Panc1 (cell line): ENCODE measurements around the gene RYR3. TPM values are rescaled to one million over a fixed set of nuclear protein-coding genes. Genes with fewer than 3 reads are reported as not detected.

Experiments used
- ATAC-seq: fragments of 200-7000 bp; cut with Tn5 transposase; 2 replicates; pipeline ENCODE4 v1.9.1; 2020; ENCODE audit warnings: mild to moderate bottlenecking, moderate library complexity
- BruUV-seq: library from RNA; stranded (reverse); fragments of 400-500 nt; replicated peaks from 2 replicates; lab custom pipeline; 2021; lab: Mats Ljungman, UMichigan
- CTCF ChIA-PET: fragments of 300-600 bp; sonication (Branson Sonifier 250); formaldehyde crosslinking; loops from one replicate; lab custom pipeline; 2022; ENCODE audit warnings: antibody characterized with exemption; lab: Charles Lee
- POLR2A ChIA-PET: fragments of 300-600 bp; sonication (Branson Sonifier 250); formaldehyde crosslinking; loops from one replicate; lab custom pipeline; 2022; ENCODE audit warnings: antibody characterized with exemption; lab: Charles Lee
- DNase-seq: peaks from one replicate; pipeline ENCODE4 v3.0.0-alpha.2; 2010; ENCODE audit warnings: low read depth, low spot score
- H3K27ac ChIP-seq: 2 replicates; pipeline ENCODE4 v1.5.1; 2011; ENCODE audit warnings: mild to moderate bottlenecking, low read length, inconsistent platforms
- H3K27me3 ChIP-seq: fragments of 200-500 bp; sonication (Bioruptor generic); 2 replicates; pipeline ENCODE4 v1.6.0; 2014; ENCODE audit warnings: low read length, inconsistent platforms; ENCODE audit not compliant: control insufficient read depth, insufficient read depth
- H3K36me3 ChIP-seq: fragments of 200-500 bp; sonication (Bioruptor generic); 2 replicates; pipeline ENCODE4 v1.5.1; 2014; ENCODE audit warnings: inconsistent platforms, mild to moderate bottlenecking, low read length, moderate library complexity; ENCODE audit not compliant: control insufficient read depth, insufficient read depth
- H3K4me1 ChIP-seq: 2 replicates; pipeline ENCODE4 v1.5.1; 2011; ENCODE audit warnings: inconsistent platforms, mild to moderate bottlenecking, low read length, moderate library complexity; ENCODE audit not compliant: control insufficient read depth, insufficient read depth
- H3K4me3 ChIP-seq, 2 experiments: 2 replicates each; pipeline ENCODE4 v1.5.1; 2011 to 2012; ENCODE audit warnings: low read depth in 2 of 2, low read length in 2 of 2, mild to moderate bottlenecking in 2 of 2, inconsistent platforms in 1 of 2, moderate library complexity in 1 of 2
- H3K9me3 ChIP-seq: fragments of 200-500 bp; sonication (Bioruptor generic); 2 replicates; pipeline ENCODE4 v1.5.1; 2014; ENCODE audit warnings: low read depth, mild to moderate bottlenecking, inconsistent platforms, low read length, moderate library complexity; ENCODE audit not compliant: control insufficient read depth, insufficient read depth
- POLR2AphosphoS5 ChIP-seq: IDR thresholded peaks from 2 replicates; pipeline ENCODE4 v1.6.1; 2012; ENCODE audit warnings: mild to moderate bottlenecking, low read depth, low read length, moderate library complexity
- SIN3A ChIP-seq: IDR thresholded peaks from 2 replicates; pipeline ENCODE4 v1.6.1; 2012; ENCODE audit warnings: low read depth, mild to moderate bottlenecking, low read length, moderate library complexity, borderline replicate concordance; ENCODE audit not compliant: insufficient read depth
- TCF7L2 ChIP-seq: IDR thresholded peaks from 2 replicates; pipeline ENCODE4 v1.6.1; 2011; ENCODE audit warnings: mild to moderate bottlenecking, low read depth, low read length, inconsistent platforms
- in situ Hi-C: cut with HindIII; loops from 2 replicates; pipeline ENCODE4 v1.10.0; 2016; ENCODE audit warnings: low sequenced_read_pairs, low pct_unique_long_range_greater_than_20kb
- intact Hi-C: fragments of 100-400 bp; cut with micrococcal nuclease; formaldehyde crosslinking; loops from one replicate; pipeline ENCODE4 v1.10.0; 2022; ENCODE audit not compliant: unreplicated experiment
- total RNA-seq: library from RNA; stranded (reverse); gene quantifications from one replicate; pipeline ENCODE4 v1.2.1, GENCODE V29; 2021; ENCODE audit not compliant: unreplicated experiment
- TF ChIP-seq, protein P1 (sequence below): fragments of 450-650 bp; IDR thresholded peaks from 2 replicates; pipeline ENCODE4 v1.5.1; 2017; ENCODE audit warnings: mild to moderate bottlenecking
- TF ChIP-seq, protein P2 (sequence below), 2 experiments: IDR thresholded peaks; 2 replicates each; pipeline ENCODE4 v1.6.1; 2011 to 2012; ENCODE audit warnings: low read depth in 2 of 2, control low read depth in 1 of 2, low read length in 1 of 2, mild to moderate bottlenecking in 1 of 2, moderate library complexity in 1 of 2; ENCODE audit not compliant: insufficient read depth in 1 of 2

The RYR3 gene
- total RNA-seq, 1 experiment from 2014 or later: not detected

DNA sequence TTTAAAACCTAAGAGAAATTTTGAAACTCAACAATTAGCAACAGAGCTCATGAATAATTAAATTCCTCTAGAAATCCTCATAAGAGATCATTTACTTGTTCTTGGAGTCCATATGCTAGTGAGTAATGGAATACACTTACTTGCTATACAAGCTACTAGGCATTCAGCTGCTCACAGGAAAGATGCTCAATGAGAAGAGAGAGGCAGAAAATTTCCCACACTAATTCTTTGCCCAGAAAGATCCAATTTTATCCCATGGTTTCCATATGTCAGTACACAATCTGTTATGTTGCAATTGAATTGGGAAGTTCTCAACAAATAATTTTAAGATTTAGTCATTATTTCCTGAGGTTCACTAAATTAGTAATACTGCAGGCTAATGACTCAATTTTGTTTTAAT, 310.4 kb downstream of the RYR3 start:
- in situ Hi-C loops (no loop called here), intact Hi-C loops (no loop called here)

DNA sequence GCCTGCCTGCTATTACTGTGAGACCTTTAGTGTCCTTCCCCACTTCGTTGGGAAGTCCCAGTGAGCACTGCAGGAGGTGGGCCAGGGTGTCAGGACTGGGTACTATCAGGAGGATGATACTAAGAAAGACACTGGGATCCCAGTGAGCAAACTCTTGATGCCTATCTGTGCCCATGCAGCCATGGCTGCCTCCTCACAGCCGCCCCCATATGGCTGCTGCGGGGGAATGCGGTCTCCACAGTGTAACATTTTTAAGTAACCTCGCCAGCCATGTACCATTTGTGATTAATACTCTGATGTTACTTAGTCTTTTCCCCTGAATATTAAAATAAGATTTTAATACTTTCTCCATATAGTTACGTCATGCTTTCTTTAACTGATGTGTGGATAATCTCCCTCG, 312.2 kb downstream of the RYR3 start:
- peaks cover 3% of the 10 kb centered on the region for H3K27me3 ChIP-seq
- CTCF ChIA-PET: no interaction called here

More for the DNA sequence above, 310.4 kb downstream of the RYR3 start:
- CTCF ChIA-PET: no interaction called here
- ATAC-seq: no peak
- Histone ChIP-seq H3K4me3 (no peak overlapping the region), H3K4me1 (no peaks in the 10 kb centered on the region), H3K27me3 (peaks cover 3% of the 10 kb centered on the region), H3K27ac (no peak overlapping the region), H3K9me3 (no peaks in the 10 kb centered on the region), H3K36me3 (no peaks in the 10 kb centered on the region)
- TF ChIP-seq SIN3A: no peak
- TF ChIP-seq, protein P1, sequence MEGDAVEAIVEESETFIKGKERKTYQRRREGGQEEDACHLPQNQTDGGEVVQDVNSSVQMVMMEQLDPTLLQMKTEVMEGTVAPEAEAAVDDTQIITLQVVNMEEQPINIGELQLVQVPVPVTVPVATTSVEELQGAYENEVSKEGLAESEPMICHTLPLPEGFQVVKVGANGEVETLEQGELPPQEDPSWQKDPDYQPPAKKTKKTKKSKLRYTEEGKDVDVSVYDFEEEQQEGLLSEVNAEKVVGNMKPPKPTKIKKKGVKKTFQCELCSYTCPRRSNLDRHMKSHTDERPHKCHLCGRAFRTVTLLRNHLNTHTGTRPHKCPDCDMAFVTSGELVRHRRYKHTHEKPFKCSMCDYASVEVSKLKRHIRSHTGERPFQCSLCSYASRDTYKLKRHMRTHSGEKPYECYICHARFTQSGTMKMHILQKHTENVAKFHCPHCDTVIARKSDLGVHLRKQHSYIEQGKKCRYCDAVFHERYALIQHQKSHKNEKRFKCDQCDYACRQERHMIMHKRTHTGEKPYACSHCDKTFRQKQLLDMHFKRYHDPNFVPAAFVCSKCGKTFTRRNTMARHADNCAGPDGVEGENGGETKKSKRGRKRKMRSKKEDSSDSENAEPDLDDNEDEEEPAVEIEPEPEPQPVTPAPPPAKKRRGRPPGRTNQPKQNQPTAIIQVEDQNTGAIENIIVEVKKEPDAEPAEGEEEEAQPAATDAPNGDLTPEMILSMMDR: no peak
- TF ChIP-seq, protein P2, sequence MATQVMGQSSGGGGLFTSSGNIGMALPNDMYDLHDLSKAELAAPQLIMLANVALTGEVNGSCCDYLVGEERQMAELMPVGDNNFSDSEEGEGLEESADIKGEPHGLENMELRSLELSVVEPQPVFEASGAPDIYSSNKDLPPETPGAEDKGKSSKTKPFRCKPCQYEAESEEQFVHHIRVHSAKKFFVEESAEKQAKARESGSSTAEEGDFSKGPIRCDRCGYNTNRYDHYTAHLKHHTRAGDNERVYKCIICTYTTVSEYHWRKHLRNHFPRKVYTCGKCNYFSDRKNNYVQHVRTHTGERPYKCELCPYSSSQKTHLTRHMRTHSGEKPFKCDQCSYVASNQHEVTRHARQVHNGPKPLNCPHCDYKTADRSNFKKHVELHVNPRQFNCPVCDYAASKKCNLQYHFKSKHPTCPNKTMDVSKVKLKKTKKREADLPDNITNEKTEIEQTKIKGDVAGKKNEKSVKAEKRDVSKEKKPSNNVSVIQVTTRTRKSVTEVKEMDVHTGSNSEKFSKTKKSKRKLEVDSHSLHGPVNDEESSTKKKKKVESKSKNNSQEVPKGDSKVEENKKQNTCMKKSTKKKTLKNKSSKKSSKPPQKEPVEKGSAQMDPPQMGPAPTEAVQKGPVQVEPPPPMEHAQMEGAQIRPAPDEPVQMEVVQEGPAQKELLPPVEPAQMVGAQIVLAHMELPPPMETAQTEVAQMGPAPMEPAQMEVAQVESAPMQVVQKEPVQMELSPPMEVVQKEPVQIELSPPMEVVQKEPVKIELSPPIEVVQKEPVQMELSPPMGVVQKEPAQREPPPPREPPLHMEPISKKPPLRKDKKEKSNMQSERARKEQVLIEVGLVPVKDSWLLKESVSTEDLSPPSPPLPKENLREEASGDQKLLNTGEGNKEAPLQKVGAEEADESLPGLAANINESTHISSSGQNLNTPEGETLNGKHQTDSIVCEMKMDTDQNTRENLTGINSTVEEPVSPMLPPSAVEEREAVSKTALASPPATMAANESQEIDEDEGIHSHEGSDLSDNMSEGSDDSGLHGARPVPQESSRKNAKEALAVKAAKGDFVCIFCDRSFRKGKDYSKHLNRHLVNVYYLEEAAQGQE (IDR thresholded peaks at IDR 0.05; ENCODE audit: insufficient read depth in 1 of 2, low read depth in 2 of 2, low read length in 1 of 2): no peak
- TF ChIP-seq TCF7L2: no peak
- TF ChIP-seq POLR2AphosphoS5: no peak
- POLR2A ChIA-PET: no interaction called here
- BruUV-seq: no TSS peak
- DNase-seq: no peak

More for the DNA sequence above, 312.2 kb downstream of the RYR3 start:
- intact Hi-C loops (no loop called here), in situ Hi-C loops (no loop called here)
- Histone ChIP-seq H3K9me3 (no peaks in the 10 kb centered on the region), H3K4me3 (no peak overlapping the region), H3K36me3 (no peaks in the 10 kb centered on the region), H3K27ac (no peak overlapping the region), H3K4me1 (no peaks in the 10 kb centered on the region)
- BruUV-seq: no TSS peak
- TF ChIP-seq, protein P2 (IDR thresholded peaks at IDR 0.05; ENCODE audit: insufficient read depth in 1 of 2, low read depth in 2 of 2, low read length in 1 of 2): no peak
- TF ChIP-seq TCF7L2 (no peak), SIN3A (no peak), POLR2AphosphoS5 (no peak)
- TF ChIP-seq, protein P1: no peak; the same call in 1 of the 2 replicates
- DNase-seq (no peak), ATAC-seq (no peak)
- POLR2A ChIA-PET: no interaction called here
